GDM1 (cell line): ENCODE results near the gene UAP1L1.

Experiments used
- DNase-seq: peaks from one replicate; lab custom pipeline; 2025; lab: John Stamatoyannopoulos, UW

The UAP1L1 gene

DNA sequence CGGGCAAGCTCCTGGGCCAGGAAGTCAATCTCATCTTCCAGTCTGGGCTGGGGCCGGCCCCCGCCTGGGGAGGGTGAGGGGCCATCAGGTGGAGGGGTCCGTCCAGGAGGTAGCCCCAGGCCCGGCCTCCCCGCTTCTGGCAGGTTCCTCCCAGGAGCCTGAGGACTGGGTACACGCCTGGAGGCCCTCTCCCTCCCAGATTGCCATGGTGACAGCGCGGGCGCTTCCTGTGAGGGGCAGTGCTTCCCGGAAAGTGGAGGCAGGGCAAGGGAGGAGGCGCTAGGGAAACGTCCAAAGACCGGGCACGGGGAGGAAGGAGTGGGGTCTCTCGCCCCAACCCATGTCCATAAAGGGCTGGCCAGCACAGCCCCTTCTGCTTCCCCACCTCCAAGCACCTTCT lies 36.2 kb upstream of the UAP1L1 start:
- DNase-seq = no peak

- DNase-seq = no peak
These were observed 34.3 kb upstream of the UAP1L1 start for GRCh38 chr9:137042751-137043727.

DNA sequence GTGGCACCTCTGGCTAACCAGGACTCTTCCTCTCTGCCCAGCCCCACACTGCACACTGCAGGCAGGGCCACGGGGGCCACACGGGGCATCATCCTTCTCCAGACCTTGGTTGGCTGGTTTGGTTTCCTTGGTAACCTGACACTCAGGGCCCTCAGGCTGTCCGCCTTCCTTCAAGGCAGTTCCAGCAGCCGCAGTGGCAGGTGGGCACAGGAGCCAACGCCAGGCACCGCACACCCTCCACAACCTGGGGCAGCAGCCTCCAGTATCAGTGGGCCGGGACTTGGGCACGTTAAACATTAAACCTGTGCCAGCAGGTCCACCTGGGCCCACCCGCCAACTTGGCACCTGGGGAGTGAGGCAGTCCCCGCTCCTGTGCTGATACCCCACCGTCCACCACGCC lies 33.3 kb upstream of the UAP1L1 start:
- no peak for DNase-seq

DNA sequence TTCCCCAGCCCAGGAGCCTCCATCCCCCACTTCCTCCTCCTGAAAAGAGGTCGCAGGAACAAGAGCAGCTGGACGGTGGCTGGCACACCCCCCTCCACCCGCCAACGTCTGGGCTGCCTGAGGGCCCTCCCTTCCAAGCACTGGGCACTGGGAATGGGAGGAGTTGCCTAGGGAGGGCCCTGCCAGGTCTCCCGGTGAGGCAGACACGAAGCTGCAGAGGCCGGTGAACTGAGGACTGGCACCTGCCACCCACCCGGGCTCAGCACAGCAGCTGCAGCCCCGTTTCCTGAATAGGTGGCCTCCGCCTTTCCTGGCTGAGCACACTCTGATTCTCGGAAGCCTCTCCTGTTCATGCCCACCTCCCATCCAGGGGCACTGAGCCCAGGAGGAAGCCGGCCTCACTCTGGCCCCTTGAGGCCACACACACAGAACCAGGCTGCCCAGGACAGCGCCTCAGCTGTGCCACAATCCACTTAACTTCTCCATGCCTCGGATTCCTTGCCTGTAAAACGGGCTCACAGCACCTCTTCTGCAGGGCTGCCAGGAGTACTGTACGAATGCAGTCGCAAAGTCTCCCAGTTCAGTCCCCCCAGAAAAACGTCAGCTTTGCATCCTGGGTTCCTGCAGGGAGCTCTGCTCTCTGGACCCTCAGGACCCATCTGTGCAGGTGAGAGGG lies 32.7 kb upstream of the UAP1L1 start:
- DNase-seq = no peak

GRCh38 chr9:137045294-137046087 lies 31.8 kb upstream of the UAP1L1 start:
- no peak for DNase-seq

DNA sequence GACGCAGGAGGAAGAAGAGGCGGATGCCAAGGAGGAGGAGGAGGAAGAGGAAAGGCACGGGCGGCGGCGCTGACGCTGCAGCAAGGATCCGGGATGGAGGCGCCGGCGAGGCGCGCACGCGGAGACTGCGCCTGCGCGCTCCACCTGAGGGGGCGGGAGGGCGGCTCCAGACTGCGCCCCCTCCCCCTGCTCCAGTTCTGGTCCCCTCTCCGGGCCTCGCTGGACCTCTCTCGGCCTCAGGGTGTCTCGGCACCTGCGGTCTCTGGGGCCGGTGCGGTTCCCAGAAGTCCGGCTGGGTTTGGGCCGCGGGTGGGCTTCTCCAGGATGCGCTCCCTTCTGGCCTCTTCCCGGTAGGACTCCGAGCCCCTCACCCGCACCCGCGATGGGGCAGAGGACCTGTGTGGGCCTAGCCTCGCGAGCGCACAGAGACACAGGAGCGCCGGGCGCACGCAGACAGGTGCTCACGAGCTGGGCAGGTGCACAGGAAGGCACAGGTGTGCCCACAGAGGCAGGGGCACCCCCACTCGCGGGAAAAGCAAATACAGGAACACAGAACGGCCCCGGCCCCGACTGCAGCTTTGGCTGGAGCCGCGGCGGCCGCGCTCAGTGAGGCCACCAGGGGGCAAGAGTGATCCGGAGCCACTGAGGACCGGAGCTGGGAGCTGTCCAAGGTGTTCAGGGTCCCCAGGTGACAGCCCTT lies 31.1 kb upstream of the UAP1L1 start, which contains the start of gene NPDC1:
Gene NPDC1, minus strand, starts transcription at position 90 of the 700 bp plus-strand sequence. CDS start 188 bp downstream, outside the sequence.
- peak; percentile 73 for DNase-seq

DNA sequence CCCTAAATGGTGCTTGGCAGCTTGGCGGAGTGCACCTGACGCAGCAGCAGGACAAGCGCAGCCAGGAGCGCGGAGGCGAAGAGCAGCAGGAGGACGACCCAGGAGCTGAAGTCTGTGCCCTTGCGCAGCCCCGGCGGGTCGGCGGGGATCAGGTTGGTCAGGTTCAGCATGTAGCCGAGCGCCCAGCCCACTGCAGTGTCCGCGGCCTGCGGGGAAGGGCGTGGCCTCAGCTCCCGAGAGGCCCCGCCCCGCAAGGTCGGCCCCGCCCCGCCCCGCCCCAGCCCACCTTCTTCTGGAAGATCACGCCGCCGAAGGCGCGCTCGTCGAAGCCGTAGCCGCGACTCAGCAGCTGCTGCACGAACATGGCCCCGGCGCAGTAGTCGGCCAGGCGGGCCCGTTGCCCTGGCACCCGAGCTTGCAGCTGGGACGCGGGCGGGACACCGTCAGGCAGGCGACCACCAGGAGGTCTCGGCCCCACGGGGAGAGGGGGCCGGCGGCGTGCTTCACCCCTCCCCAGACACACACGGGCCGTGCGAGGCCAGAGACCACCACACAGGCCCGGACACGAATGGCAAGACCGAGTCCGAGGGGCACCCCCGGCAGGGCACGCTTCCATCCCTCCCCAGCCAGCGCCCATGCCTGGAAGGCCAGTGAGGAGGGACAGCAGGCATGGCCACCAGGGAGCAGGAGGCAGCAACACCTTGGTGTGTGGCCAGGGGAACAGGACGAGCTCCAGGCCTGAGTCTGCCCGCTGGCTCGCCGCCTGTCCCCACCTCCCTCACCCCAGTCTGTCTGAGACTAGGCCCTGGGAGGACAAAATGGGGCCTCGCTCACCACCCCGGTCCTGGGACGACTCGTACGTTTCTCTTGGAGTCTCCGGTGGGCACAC lies 28.4 kb upstream of the UAP1L1 start:
- DNase-seq = no peak

- peak; percentile 40 for DNase-seq
These were observed 27.5 kb upstream of the UAP1L1 start for GRCh38 chr9:137049544-137050449.

DNA sequence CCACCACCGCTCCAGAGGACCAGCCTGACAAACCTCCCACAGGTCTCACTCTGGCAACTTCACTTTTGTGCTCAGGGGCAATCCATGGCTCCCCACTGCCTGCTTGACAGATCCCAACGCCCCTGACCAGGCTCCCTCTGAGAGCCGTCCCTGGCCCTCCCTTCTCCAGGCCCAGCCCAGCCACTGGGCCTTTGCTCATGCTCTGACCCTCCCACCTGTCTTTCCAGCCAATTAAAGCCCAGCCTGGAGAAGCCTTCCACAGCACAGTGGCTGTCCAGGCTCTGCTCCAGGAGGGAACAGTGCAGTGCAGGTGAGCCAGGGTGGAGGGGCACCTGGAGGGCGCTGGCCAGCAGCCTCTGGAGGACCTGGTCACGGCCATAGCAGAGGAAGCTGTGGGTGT lies 26.7 kb upstream of the UAP1L1 start:
- DNase-seq = no peak

DNA sequence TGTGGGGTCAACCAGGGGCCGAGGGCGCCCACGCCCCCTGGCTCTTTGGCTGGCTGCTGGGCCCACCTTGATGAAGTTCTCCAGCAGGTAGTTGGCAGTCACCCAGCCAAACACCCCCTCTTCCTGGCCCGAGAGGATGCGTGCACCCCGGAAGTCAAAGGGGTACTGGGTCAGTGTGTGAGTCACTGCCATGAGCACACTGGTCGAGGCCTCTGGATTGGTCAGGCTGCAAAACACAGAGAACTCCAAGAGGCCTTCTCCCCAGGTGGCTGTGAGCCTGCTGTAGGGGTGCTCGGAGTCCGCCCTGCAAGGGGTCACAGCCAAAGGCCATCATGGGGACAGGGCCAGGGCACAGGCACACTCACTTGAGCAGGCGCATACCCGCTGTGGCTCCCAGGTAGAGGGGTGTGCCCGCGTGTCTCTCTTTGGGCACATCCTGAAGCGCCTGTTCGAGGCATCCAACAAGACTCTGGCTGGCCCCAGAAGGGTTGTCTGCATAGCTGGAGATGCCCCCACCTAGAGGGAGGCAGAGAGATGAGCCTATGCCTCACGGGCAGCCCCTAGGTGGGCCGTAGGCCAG lies 26.1 kb upstream of the UAP1L1 start:
- DNase-seq = no peak

DNA sequence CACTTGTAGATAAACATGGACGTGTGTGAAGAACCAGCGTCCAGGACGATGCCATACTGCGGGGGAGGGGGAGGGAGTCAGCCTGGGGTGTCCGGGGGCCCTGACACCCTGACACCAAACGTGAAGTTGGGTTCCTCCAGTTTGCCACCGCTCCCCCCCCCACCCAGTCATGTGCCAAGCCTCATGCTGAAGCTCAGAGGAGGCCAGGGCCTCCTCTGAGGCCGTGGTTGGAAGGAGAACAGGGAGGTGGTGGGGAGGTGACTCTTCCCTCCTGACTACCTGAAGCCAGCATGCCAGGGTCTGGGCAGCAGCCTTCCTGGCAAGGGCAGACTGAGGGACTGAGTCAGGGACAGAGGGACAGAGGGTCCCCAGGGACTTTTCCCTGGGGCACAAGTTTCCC lies 25.0 kb upstream of the UAP1L1 start:
- DNase-seq = no peak

DNA sequence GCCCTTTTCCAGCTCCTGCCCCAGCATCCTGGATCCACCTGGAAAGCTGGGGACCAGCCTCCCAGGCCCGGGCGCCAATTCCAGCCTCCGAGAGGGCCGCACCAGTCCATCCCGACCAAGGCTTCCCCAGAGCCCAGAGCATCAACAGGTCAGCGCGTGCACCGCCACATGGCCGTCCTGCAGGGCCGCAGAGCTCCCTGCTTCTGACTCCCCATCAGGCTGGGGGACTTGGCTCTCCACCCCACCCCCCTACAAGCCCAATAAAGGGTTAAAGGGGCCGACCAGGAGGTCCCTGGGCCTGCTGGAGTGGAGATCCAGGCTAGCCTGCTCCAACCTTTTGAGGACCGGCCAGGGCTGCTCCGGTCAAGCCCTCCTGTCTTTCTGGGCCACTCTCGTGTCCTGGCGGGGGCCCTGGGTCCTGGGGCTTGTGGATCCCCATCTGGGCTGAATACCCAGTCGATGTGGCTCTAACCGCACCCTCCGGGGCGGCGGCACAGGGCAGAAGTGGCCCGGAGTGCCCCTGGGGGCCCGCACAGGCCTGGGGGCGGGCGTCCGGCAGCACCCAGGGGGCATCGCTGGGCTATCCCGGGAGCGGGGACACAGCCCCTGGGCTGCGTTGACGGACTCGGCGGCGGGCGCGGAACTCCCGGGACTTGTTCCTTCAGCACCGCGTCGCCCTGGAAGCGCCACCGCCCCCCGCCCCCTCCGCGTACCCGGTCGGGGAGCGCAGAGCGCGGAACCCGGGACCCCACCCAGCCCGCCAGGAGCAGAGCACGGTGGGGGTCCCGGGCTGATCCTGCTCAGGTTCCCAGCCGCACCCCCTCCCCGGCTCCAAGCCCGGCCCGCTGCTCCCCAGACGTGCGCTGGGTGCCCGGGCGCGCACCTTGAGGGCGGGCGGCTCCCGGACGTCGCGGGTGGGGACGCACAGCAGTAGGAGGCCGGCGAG lies 24.0 kb upstream of the UAP1L1 start:
- no peak for DNase-seq

DNA sequence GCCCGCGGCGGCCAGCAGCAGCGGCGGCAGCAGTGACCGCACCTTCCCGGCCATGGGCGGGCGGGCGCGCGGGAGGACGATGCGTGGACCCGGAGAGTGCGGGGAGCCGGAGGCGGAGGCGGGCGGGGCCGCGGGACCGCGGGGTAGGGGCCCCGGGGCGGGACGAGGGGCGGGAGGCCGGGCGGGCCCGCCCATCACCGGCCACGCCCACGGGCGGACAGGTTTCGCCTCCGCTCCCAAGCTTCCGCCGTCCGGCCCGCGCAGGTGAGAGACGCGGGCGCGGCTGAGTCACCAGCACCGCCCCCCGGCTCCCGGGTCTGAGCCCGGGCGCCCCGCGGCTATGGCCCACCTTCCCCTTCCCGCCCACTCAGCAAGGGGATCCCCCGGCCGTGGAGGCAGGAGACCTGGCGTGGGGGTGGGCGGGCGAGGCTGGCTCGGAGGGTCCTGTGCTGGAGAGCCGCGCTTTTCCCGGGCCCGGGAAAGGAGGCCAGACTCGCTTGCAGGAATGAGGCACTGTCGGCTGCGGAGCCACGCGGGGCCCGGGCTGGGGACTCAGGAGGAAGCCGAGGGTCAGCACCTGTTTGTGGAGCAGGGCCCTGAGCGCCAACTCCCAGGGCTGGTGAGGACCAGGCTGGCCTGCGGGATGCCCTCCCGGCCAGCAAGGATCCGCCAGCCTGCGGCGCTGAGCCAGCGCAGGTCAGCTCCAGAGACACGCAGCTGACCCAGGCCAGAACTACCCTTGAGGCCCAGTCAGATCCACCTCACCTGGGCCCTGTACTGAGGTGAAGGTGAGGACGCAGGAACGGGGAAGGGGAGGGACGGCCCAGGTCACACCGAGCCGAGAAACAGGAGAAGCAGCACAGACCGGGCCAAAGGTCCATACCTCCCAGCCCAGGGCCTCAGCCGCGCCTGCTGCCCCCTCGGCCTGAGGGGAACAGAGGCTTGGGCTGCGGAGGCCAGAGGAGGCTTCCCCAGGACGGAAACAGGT lies 23.1 kb upstream of the UAP1L1 start, which contains the start of gene ENTPD2:
Gene ENTPD2, minus strand, starts transcription at position 118 of the 988 bp plus-strand sequence. Its CDS starts 64 bp downstream, at position 54.
- DNase-seq = no peak

- DNase-seq = no peak
These were observed 22.4 kb upstream of the UAP1L1 start for GRCh38 chr9:137054932-137055384.

DNA sequence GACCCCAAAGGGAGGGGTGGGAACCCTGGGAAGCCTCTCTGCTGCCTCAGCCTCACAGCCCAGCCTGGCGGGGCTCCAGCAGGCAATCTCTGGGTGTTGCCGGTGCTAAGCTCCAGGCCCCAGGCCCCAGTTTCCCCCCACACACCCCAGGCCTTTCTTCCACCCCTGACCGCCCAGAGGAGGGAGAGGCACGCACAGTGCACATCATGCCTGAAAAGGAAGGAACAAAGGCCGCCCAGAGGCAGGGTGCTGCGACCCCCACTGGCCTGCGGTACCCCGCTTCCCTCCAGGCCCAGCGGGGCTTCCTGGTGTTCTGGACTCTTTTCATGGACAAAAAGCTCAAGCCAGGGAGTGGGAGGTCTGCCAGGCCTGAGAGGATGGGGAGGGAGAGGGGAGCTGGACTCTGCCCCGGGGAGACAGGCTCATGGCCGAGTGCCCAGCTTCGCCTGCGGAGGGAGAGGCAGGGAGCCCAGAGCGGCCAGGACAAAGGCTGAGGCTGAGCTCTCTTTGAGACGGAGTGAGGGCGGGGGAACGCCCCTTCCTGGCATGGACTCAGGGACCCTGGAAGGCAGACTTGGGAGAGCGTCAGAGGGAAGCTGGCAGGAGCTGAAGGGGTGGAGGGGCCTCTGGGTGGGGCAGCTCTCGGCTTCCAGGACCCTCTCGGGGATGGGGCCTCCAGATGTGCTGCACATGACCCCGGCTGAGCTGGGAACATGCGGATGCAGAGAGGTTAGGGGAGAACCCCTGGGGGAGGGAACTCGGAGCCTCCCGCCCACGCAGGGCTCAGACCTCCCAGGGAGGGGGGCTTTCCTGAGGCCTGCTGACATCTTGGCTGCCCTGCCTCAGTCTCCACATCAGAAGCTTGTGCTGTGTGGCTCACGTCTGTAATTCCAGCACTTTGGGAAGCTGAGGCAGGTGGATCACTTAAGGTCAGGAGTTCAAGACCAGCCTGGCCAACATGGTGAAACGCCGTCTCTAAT lies 21.6 kb upstream of the UAP1L1 start:
- no peak for DNase-seq
